ENCODE measurements around the gene EPHA2.

GRCh38 chr1:16085522-16085921, 70.3 kb downstream of the EPHA2 start:
- no peak for TF ChIP-seq CTCF (IDR thresholded peaks at IDR 0.05)
- TF ChIP-seq REST (IDR thresholded peaks at IDR 0.05; ENCODE audit: insufficient read depth in 1 of 2, low read depth in 2 of 2, low read length in 1 of 2): no peak
